ENCODE data around the gene SF3B6.
"Not testable (repeated sequence)": the region's sequence is repeated elsewhere in the genome, so short reads cannot be mapped to it uniquely, and the experiment has no call there.

SF3B6 gene

DNA sequence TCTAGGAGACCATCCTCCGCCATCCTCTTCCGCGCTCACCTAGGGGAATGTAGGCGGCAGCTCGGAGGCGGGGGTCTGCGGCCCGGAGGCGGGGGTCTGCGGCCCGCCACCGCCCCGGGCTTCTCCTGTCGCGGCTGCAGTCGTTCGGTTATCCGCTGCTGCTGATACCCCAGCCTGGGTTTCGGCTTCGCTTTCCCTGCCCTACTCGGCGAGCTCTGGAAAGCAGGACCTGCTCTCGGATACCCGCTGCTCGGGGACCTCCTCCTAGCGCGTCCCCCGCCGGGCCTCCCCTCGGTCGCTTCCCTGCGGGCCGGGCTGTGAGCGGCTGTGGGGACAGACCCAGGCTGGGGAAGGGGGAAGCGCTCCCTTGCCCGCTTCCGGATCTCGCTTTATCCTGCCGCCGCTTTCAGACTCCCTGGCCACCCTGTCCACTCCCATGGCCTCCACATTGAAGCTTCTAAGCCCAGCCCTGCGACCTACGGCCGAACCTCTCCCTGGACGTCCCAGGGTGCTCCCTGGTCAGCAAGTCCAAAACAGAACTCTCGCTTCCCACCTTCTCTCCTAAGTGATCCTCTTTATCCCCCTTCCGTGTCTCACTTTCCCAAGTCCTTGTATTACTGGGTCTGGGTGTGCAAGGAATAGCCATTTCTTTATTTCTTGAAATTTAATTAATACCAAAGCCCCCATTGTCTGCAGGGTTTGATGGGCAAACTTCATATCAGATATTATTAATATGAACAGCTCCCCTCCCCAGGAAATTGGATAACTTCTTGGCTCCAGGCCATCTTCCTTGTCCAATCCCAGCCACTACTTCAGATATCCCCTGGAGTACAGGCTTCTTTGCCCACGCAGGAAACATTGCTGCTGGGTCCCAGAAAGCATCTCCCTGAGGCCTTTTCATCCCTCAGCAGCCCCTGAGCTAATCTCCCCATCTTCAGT, 25.8 kb downstream of the SF3B6 start:
- peaks cover 3% of the 10 kb centered on the region for H3K27me3 Mint-ChIP-seq

DNA sequence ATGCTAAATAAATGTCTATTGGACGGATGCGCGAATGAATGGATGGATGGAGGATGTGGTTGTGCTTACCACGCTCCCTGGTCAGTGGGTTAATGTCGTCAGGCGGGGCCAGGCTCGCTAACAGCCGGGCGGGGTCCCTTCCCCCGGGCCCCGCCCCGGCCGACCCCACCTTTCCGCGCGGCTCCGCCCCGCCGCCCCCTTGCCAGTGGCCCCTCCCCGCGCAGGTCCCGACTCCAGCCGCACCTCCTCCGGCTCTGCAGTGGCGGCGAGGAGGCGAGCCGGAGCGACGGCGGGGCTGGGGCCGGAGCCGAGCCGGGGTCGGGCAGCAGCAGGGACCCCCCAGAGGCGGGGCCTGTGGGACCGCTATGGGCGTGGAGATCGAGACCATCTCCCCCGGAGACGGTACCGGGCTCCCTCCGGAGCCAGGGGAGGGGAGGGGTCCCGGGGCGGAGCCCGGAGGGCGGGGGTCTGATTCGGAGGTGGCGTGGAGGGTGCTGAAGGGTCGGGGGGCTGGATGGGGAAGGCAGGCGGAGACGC, 26.6 kb downstream of the SF3B6 start, which contains the start of gene FKBP1B:
Gene FKBP1B, plus strand, starts transcription at position 257 of the 537 bp plus-strand sequence. Its CDS starts 109 bp downstream, at position 366.
- H3K4me1 Mint-ChIP-seq (ENCODE audit: low read depth), result peaks cover 25% of the 10 kb centered on the region
- H3K27me3 Mint-ChIP-seq, result peaks cover 3% of the 10 kb centered on the region
- H3K36me3 Mint-ChIP-seq (ENCODE audit: low read depth), result no peaks in the 10 kb centered on the region
- H3K9me3 Mint-ChIP-seq, result no peaks in the 10 kb centered on the region
- no peak within 1 kb of the TSS for H3K27ac Mint-ChIP-seq
- no peak within 1 kb of the TSS for H3K4me3 Mint-ChIP-seq

More for the DNA sequence above, 25.8 kb downstream of the SF3B6 start:
- no peak overlapping the region for H3K4me3 Mint-ChIP-seq
- H3K27ac Mint-ChIP-seq, result no peak overlapping the region
- H3K4me1 Mint-ChIP-seq (ENCODE audit: low read depth), result peaks cover 20% of the 10 kb centered on the region
- H3K36me3 Mint-ChIP-seq (ENCODE audit: low read depth), result no peaks in the 10 kb centered on the region
- H3K9me3 Mint-ChIP-seq, result no peaks in the 10 kb centered on the region

DNA sequence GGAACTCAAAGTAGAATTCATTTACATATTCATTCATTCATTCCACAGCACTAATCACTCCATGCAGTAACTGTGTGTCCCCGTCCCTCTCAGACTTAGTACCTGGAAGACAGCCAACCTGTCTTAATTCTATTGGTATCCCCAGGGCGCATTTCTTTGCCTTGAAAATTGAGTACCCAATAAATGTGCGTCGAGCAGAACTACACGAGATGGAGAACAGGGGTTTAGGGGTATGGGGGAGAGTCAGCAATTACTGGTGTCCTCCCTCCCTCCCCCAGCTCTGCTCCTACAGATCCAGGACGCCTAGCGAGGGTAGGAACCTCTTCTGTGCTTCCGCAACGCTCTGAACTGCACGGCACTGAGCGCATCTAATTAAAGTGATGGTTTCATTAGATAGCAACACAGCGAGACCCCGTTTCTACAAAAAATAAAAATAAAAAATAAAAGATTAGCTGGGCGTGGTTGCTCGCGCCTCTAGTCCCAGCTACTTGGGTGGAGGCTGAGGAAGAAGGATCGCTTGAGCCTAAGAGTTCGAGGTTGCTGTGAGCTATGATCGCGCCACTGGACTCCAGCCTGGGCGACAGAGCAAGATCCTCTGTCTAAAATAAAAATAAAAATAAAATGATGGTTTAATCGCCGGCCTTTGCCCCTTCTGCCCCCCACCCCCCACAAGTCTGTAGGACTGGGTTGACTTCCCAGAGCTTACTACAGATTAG, 27.2 kb downstream of the SF3B6 start:
- Mint-ChIP-seq H3K9me3 (no peaks in the 10 kb centered on the region), H3K27me3 (peaks cover 3% of the 10 kb centered on the region), H3K4me3 (no peak overlapping the region), H3K4me1 (ENCODE audit: low read depth) (peaks cover 25% of the 10 kb centered on the region), H3K36me3 (ENCODE audit: low read depth) (no peaks in the 10 kb centered on the region), H3K27ac (no peak overlapping the region)

- Mint-ChIP-seq H3K4me3 (peak overlapping the region; percentile 94), H3K9me3 (no peaks in the 10 kb centered on the region), H3K27ac (peak overlapping the region; percentile 92), H3K4me1 (ENCODE audit: low read depth) (peaks cover 25% of the 10 kb centered on the region), H3K27me3 (peaks cover 3% of the 10 kb centered on the region), H3K36me3 (ENCODE audit: low read depth) (peaks cover 5% of the 10 kb centered on the region)
Measured at GRCh38 chr2:24047703-24048033, 28.5 kb downstream of the SF3B6 start.

- Mint-ChIP-seq H3K4me1 (ENCODE audit: low read depth) (peaks cover 25% of the 10 kb centered on the region), H3K36me3 (ENCODE audit: low read depth) (peaks cover 5% of the 10 kb centered on the region), H3K9me3 (no peaks in the 10 kb centered on the region), H3K27me3 (peaks cover 3% of the 10 kb centered on the region), H3K4me3 (peak within 1 kb of the TSS; percentile 94), H3K27ac (peak within 1 kb of the TSS; percentile 92)
Measured at GRCh38 chr2:24046930-24047702, 29.0 kb downstream of the SF3B6 start, which contains the start of gene WDCP. TSS of gene WDCP (minus strand) at chr2:24047391. CDS start at chr2:24039494, 7,897 bp downstream.

DNA sequence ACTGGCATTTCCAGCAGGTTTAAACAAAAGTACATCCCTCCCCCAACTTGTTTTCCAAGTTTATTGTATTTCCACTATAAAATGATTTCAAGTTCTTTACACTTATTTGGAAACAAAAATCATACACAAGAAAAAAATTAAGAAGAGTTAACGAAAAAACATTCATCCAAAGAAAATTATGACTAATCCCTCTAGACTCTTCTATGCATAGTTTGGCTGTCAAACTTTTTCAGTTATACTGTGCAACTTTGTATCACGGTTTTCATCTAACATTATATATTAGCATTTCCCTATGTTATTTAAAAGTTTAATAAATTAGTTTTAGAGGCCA, 29.6 kb downstream of the SF3B6 start:
- Mint-ChIP-seq H3K27ac (no peak overlapping the region), H3K4me3 (peak overlapping the region; percentile 94), H3K27me3 (peaks cover 3% of the 10 kb centered on the region), H3K4me1 (ENCODE audit: low read depth) (peaks cover 25% of the 10 kb centered on the region), H3K36me3 (ENCODE audit: low read depth) (peaks cover 5% of the 10 kb centered on the region), H3K9me3 (no peaks in the 10 kb centered on the region)

GRCh38 chr2:24045511-24046508, 30.3 kb downstream of the SF3B6 start:
- H3K36me3 Mint-ChIP-seq (ENCODE audit: low read depth), result peaks cover 5% of the 10 kb centered on the region
- H3K9me3 Mint-ChIP-seq, result no peaks in the 10 kb centered on the region

GRCh38 chr2:24043133-24043532, 33.0 kb downstream of the SF3B6 start:
- not testable (repeated sequence) for H3K27me3 Mint-ChIP-seq, H3K4me3 Mint-ChIP-seq, H3K27ac Mint-ChIP-seq, H3K9me3 Mint-ChIP-seq
- Mint-ChIP-seq H3K4me1 (ENCODE audit: low read depth) (peaks cover 19% of the 10 kb centered on the region), H3K36me3 (ENCODE audit: low read depth) (peaks cover 19% of the 10 kb centered on the region)

More at GRCh38 chr2:24045511-24046508, 30.3 kb downstream of the SF3B6 start:
- Mint-ChIP-seq H3K4me1 (ENCODE audit: low read depth) (peaks cover 25% of the 10 kb centered on the region), H3K4me3 (peak overlapping the region; percentile 94), H3K27me3 (peaks cover 3% of the 10 kb centered on the region), H3K27ac (no peak overlapping the region)

GRCh38 chr2:24040511-24040910, 35.6 kb downstream of the SF3B6 start:
- Mint-ChIP-seq H3K27ac (no peak overlapping the region), H3K27me3 (no peaks in the 10 kb centered on the region), H3K9me3 (no peaks in the 10 kb centered on the region), H3K4me3 (no peak overlapping the region), H3K36me3 (ENCODE audit: low read depth) (peaks cover 35% of the 10 kb centered on the region), H3K4me1 (ENCODE audit: low read depth) (peaks cover 14% of the 10 kb centered on the region)

GRCh38 chr2:24038786-24039499, 37.2 kb downstream of the SF3B6 start:
- H3K27me3 Mint-ChIP-seq, result no peaks in the 10 kb centered on the region
- H3K9me3 Mint-ChIP-seq, result no peaks in the 10 kb centered on the region
- H3K36me3 Mint-ChIP-seq (ENCODE audit: low read depth), result peaks cover 39% of the 10 kb centered on the region
- no peak overlapping the region for H3K4me3 Mint-ChIP-seq
- peaks cover 12% of the 10 kb centered on the region for H3K4me1 Mint-ChIP-seq (ENCODE audit: low read depth)
- no peak overlapping the region for H3K27ac Mint-ChIP-seq

DNA sequence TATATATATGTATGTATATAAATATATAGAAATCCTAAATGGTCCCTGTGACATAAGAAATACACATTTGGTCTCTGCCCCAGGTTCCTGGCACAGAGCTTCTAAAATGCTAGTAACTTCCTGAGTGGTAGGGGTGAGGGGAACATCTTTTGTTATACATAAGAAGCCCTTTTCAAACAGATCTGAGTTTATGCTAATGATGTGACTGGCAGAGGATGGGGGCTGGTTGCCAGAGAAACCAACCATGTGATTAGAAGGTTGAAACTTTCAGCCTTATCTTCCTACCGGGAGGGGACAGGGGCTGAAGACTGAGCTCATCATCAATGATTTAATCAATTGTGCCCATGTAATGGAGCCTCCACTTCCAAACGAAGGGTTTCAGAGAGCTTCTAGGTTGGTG, 49.9 kb downstream of the SF3B6 start:
- H3K9me3 Mint-ChIP-seq, result no peaks in the 10 kb centered on the region
- no peaks in the 10 kb centered on the region for H3K4me1 Mint-ChIP-seq (ENCODE audit: low read depth)
- H3K27me3 Mint-ChIP-seq, result no peaks in the 10 kb centered on the region
- H3K36me3 Mint-ChIP-seq (ENCODE audit: low read depth), result peaks cover 50% of the 10 kb centered on the region
- no peak overlapping the region for H3K4me3 Mint-ChIP-seq
- H3K27ac Mint-ChIP-seq, result no peak overlapping the region

DNA sequence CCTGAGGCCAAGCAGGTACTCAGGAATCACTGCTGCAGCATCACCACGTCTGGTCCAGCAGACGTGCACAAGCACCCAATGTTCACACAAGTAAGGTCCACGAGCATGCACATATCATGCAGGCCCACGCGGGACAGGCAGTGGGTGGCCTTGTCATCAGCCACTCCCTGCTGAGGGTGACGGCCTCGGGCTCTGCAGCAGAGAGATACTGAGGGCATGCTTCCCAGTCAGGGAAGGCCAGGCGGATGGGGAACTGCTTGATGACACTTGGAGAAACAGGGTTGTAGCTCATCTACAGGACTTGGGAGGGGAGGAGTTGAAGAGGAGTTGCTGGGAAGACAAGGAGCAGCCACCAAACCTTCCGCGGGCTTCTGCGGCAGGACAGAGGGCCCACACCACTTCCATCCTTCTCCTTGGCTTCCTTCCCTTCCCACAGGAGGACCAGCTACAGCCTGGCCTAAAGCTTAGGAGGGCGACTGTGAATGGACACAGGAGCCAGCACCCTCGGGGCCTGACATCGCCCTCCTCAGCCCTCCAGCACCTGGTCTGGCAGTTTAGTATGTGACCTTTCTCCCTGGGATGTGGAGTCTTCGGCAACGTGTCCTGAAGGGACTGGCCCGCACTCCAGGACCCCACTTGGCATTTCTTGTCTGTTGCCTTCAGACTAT, 51.0 kb downstream of the SF3B6 start:
- H3K36me3 Mint-ChIP-seq (ENCODE audit: low read depth), result peaks cover 39% of the 10 kb centered on the region

GRCh38 chr2:24024018-24024417, 52.1 kb downstream of the SF3B6 start:
- H3K27me3 Mint-ChIP-seq, result no peaks in the 10 kb centered on the region

More for the DNA sequence above, 51.0 kb downstream of the SF3B6 start:
- Mint-ChIP-seq H3K4me3 (no peak overlapping the region), H3K9me3 (no peaks in the 10 kb centered on the region), H3K27me3 (no peaks in the 10 kb centered on the region), H3K27ac (no peak overlapping the region), H3K4me1 (ENCODE audit: low read depth) (no peaks in the 10 kb centered on the region)

More at GRCh38 chr2:24024018-24024417, 52.1 kb downstream of the SF3B6 start:
- Mint-ChIP-seq H3K4me1 (ENCODE audit: low read depth) (no peaks in the 10 kb centered on the region), H3K9me3 (no peaks in the 10 kb centered on the region), H3K36me3 (ENCODE audit: low read depth) (peaks cover 28% of the 10 kb centered on the region), H3K4me3 (no peak overlapping the region), H3K27ac (no peak overlapping the region)
